Measurements from ENCODE around the gene SPO11.

Gene SPO11, protein sequence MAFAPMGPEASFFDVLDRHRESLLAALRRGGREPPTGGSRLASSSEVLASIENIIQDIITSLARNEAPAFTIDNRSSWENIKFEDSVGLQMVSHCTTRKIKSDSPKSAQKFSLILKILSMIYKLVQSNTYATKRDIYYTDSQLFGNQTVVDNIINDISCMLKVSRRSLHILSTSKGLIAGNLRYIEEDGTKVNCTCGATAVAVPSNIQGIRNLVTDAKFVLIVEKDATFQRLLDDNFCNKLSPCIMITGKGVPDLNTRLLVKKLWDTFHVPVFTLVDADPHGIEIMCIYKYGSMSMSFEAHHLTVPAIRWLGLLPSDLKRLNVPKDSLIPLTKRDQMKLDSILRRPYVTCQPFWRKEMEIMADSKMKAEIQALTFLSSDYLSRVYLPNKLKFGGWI

DNA sequence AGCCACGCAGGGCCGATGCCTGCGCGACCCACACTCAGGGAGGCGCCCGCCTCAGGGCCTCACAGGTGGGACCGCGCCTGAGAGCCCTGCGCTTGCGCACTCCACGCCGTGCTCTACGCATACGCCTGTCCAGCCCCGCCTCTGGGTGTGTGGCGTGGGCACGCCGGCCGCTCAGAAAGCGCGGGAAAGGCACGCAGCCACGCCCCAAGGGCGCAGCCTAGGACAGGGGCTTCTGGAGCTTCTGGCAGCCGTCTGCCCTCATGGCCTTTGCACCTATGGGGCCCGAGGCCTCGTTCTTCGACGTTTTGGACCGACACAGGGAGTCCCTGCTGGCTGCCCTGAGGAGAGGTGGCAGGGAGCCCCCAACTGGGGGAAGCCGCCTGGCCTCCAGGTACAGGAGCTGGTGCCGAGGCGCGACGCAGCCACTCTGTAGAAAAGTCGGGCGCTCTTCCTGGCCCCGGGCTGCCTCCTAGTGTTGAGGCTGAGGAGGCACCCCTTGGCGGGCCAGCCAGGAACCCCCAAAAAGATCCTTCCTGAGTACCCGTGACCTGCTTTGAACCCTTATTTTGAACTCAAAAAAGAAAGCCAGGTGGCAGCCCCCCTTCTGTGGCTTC is at the start of gene SPO11:
Gene SPO11 (plus strand): TSS at position 196 of the 614 bp plus-strand sequence. CDS start 65 bp downstream, at position 261.
- DNase-seq = no peak

DNA sequence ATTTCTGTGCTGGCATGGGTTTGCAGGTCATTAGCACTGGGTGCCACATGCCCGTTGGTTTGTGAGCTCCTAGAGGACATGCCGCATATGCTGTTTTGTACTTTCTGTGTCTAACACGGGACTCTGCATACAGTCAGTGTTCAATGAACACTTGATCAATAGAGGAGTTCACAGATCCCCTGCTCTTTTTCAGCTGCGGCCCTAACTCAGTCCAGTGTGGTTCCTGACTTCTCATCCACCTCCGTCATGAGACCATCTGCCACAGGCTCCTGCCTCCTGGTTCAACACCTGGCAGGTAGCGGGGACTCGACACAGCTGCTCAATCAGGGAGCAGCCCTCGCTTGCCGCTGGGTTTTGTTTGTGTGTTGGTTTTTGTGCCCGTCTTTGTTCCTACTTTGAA is 49.4 kb upstream of the SPO11 start:
- no peak for DNase-seq

DNA sequence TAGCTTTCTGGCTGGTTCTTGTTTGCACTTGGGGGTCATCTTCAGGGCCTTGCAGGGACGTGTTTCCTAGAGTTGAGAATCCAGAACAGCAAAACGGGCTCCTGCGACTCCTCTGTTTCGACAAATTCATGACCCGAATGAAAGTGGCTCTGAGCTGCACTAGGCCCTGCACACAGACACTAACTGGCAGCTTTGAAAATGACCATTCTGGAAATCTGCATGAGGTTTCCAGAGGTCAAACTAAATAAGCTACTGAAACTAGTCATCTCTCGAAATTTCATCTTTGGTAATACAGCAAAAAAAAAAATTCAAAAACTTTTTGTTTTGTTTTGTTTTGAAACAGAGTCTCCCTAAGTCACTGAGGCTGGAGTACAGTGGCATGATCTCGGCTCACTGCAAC is 47.7 kb upstream of the SPO11 start:
- no peak for DNase-seq

DNA sequence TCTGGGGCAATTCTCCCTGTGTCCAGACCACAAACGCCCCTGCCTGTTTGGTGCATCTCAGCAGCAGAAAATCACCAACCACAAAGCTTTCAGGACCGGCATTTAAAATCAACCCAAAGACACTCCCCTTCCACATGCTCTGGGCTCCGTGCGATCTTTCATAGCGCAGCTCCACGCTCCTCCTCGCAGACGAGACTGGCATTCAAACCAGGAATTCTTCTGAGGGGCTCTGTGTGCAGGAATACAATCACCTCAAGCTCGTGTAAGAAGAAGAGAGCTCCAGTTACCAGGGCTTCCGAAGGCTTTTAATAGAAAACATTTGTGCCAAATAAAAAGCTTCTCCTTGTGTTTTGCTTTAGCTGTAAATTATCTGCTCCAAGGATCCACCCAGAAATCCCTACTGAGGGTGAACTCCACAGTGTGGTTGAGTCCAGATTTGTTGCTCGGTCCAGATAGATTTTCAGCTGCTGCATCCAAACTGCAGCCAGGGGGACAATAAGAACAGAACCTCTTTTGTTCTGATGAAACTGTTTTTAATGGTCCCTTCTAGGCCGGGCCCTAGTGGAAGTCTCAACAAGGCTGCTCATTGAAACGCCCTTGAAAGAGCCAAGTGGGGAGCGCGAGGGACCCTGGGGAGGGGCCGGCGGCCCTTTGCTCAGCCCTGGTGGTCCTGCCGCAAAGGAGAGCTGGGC is 46.8 kb upstream of the SPO11 start:
- no peak for DNase-seq

DNA sequence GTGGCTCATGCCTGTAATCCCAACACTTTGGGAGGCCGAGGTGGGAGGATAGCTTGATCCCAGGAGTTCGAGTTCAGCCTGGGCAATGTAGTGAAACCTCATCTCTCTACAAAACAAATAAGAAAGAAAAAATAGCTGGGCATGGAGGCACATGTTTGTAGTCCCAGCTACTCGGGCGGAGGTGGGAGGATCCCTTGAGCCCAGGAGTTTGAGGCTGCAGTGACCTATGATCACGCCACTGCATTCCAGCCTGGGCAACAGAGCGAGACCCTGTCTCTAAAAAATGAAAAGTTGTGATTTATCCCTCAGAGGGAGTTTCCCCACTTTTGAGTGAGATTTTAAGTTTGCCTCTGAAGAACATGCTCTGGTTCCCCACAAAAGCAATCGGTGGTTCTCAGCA is 45.7 kb upstream of the SPO11 start:
- no peak for DNase-seq

DNA sequence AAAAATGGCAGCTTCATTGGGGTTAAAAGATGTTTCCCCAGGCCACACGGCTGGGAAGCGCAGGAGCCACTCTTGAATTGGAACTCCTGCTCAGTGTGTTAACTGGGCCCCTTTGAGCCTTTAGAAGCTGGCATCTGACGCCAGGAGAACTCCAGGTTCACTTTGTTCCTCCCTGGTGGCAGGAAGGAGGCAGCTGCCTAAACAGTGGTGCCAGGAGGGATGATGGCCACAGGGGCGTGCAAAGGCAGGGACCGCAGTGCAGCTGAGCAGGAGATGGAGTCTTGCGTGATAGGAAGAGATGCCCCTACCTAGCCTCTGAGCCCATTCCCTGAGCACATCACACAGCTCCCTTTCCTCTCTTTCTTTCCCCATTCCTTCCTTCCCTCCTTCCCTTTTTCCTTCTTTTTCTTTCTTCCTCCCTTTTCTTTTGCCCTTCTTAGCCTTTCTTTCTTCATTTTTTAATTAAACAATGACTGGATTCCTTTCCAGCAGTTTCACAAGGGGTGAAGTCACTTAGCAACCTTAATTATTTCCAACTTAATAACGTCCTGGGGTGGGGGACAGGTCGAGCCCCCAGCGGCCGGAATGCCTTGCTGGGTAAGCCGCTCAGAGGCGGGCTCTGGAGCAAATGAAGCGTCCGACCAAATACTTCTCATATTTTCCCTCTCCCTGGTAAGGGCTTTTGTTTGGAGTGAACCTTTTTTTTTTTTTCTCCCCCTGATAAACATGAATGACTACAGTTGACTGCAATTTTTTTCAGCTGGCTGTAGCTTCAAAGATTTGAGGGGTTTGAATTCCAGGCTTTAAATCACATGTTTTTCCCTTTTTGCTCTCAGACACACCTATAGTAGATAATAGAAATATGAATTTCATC is 42.4 kb upstream of the SPO11 start:
- no peak for DNase-seq

DNA sequence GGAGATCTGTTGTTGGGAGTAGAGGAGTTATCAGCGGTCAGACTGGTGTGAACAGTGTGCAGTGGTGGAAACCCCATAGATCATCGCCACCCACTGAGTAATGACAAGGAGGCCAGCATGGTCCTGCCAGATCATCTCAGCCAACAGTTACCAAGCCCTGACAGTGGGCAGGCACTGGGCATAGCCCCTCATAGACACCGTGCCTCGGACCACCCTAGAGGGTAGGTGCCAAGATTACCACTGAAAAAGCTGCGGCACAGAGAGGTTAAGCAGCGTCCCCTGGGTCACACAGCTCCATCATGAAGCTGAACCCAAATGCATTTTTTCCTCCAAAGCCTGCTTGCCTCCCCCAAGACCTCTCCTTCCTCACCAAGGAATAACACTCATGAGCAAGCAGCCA is 41.7 kb upstream of the SPO11 start:
- DNase-seq = no peak

DNA sequence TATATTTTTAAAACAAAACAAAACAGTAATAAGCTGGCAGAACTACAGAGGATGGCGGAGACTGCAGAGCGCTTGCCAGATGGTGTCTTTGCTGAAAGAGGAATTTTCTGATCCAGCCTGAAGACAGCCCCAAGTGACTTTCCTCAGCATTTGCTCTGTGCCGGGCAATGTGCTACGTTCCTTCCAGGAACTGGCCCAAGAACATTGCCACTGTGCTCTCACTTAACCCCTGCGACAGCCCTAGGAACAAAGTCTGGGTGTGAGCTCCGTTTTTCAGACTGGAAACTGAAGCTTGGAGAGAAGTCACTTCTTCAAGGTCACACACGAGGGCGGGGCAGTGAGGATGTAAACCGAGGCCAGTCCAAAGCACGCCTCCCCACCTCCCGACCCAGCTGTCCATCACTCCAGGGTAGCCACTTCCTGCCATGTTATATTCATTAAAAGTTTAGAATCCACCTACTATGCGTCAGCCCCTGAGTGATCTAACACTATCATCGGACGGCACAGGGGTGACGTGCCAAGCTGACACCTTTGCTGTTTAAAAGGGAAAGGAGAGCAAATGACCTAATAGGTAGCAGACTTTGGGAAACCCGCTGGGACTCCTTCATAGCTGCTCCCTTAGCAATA is 40.8 kb upstream of the SPO11 start:
- no peak for DNase-seq

DNA sequence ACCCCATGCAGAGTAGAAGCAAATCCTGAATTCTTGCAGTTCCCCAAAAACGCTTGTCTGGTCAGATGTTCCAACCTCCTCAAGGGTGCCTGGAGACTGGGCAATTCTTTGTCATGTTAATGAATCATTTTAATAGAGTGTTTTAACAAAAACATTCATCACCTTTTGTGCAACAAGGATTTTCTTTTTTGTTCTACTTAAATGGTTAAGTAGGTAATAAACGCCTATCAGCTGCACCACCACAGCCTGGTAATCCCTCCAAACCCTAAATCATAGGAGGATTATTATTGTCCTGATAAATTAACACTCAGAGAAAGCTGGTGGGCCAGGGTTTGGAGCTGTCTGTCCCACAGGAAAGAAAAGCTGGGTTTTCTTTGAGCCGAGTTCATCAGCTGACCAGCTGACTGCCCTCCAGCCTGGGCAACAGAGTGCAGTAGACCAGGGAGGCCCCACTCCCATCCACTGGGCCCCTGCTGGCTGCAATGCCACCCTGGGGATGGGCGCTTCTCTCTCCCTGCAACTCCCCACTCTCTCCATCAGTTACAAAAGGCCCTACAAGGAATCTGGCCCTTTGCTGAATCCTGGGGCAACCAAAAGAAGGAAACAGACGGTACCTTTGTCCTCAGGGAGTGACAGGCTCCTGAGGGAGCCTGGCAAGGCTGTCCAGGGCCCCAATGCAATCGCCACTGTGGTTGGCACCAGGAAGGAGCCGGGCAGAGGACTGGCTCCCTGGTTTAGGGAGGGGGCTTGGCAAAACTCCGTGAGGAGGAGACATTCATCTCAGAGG is 40.0 kb upstream of the SPO11 start:
- no peak for DNase-seq

DNA sequence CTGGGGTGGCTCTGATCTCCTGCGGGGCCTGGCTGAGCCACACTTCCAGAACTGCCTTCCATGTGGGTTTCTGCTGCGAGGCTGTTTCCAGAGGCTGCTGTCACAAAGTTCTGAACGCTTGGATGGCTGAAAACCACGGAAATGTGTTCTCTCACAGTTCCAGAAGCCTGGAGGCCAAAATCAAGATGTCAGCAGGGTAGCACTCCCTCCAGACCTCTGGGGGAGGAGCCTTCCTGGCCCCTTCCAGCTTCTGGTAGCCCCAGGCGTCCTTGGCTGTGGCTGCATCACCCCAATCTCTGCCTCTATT is 39.5 kb upstream of the SPO11 start:
- no peak for DNase-seq

DNA sequence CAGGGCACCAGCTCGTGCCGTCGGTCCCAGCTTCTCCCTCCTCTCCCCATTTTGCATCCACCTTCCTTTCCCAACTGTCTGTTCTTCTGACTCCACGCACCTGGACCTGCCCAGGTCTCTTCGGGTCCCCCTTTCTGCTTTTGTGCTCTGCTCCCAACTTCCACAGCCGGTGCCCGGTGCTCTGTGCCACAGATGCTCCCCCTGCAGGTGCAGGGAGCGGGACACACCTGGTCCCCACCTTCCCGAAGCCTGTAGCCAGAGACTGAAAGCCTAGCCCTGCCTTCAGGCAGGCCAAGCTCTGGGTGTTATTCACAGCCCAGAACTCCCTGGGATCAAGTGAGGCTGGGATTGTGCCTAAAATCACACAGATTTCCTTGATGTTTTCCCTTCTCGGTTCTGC is 38.6 kb upstream of the SPO11 start:
- DNase-seq = no peak

DNA sequence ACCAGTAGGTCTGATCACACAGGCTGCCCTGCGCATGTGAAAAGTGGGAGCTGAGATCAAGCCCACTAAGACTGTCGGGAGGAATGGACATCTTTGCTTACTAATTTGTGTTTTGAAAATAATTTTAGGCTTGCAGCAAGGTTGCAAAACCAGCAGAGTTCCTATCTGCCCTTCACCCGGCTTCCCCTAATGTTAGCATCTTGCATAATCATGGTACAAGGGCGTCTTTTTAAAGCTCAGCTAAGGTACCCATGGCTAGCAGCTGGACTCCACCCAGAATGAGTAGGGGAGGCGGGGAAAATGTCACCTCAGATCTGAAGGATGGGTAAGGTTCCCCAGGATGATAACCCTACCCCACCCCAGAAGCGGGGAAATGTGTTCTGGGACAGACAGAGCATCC is 37.9 kb upstream of the SPO11 start:
- DNase-seq = no peak

DNA sequence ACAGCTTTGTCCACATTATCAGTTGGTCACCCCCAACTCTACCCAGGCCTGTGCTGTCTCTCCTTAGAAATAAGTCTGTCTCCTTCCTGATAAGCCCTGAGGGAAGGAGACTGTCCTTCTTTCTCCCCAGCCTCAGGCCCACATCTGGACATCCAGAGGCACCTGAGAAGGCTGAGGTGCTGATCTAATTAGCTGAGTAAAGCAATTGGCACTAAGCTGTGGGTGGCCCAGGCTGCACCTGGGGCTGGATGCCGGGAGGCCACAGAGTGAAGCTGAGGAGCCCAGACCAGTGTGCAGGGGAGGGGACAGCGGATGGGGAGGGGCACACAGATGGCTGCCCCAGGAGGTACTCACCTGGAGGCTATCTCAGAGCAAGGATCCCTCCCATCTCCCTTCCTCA is 37.0 kb upstream of the SPO11 start:
- DNase-seq = no peak

DNA sequence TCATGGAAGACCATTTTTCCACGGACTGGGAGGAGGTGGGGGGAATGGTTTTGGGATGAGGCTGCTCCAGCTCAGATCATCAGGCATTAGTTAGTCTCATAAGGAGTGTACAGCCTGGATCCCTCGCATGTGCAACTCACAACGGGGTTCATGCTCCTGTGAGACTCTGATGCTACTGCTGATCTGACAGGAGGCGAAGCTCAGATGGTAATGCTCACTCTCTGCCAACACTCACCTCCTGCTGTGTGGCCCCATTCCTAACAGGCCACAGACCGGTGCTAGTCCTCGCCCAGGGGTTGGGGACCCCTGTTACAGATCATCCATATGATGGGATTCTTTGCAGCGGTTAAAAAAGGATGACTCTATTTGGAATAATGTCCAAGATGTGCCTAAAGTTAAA is 35.6 kb upstream of the SPO11 start:
- no peak for DNase-seq

DNA sequence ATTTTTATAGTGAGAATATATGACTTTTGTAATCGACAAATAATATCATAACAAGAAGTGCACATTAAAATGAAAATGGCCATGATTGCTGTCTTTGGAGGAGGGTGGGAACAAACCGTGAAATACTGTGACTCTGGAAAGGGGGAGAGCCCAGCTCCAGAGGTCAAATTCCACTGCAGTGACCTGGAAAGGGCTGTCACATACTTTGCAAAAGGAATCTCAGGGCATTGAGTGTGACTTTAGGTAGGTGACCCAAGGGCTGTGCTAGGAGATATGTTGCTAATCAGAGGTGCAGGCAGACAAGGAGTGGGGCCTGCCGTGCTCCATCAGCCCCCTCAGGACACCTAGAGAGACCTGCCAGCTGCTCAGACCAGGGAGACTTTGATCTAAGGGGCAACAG is 35.1 kb upstream of the SPO11 start:
- DNase-seq = no peak

DNA sequence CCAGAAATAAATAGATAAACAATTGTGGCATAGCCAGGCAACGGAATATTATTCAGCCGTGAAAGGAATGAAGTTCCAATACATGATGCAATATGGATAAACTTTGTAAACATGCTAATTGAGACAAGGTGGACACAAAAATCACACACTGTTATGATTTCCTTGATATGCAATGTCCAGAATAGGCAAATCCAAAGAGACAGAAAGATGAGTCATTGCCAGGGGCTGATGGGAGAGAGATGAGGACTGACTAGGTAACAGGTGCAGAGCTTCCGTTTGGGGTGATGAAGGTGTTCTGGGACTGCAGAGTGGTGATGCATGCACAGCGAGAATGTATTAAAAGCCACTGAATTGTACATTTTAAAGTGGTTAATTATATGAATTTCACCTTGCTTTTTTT is 31.1 kb upstream of the SPO11 start:
- DNase-seq = no peak

DNA sequence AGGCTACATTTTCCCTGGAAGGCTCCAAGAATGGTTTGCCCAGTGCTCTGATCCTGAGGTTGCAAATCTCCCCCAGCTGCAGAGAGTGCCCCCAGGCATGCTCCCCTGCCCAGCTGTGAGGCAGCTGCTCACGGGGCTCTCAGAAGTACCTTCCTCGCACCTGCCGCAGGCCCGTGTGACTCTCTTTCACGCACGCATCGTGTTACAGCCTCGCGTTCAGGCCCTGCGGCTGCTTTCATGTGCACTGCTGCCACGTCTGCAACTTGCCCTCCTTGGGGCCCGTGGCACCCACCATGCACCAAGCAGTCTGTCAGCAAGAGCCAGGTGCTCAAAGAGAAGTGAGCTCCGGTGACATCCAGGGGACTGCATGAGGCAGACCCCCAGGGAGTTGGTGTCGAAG is 28.6 kb upstream of the SPO11 start:
- no peak for DNase-seq

DNA sequence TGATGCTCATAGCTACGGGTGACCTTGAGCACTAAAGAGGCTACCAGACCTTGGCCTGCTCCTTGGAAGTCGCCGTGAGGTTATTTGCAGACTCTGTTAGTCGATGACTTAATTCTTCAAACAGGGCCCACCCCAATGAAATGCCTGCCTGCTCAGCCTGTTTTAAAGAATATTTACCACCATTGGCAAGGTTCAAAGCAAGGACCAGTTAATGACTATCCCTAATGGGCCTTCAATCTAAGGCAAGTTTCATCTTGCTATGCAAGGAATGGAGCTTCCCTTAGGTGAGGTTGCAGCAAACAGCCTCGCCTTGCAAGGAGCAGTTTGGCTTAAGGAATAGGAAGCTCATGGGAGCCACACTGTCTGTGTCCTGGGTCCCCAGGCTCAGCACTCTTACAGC is 22.9 kb upstream of the SPO11 start:
- DNase-seq = no peak

DNA sequence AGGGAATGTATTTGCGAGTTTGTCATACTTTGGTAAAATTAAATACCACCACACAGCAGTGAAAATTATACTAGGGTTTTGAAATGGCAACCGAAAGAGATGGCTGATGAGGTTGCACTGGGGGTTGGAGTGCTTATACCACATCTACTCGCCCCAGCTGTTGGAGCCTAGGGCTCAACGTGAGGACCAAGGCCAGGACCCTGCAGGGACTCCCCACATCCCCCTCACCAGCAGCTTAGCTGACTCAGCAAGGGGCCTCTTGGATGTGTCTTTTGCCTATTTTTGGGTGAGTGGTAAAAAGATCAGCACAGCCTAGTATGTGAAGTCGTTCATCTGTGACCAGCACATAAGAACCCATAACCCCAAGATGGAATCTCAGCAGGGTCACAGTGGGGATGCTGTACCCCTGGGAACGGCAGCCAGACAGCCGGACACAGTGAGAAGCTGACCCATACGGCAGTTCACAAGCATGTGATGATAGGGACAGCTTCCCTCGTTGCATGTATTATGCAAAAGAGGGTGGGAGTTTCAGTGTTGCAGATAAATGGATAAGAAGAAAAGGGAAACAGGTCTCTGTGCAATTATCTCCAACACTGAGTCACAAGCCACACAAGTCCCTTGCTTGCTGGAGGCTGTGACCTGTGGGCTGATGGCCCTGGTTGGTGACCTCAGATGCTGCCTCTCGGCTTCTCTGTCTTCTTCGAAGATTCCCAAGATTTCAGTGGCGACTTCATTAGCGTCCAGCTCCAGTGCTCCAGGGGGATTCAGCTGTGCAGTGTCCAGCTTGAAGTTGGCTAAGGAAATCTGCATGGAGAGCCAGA is 20.9 kb upstream of the SPO11 start:
- DNase-seq = no peak

DNA sequence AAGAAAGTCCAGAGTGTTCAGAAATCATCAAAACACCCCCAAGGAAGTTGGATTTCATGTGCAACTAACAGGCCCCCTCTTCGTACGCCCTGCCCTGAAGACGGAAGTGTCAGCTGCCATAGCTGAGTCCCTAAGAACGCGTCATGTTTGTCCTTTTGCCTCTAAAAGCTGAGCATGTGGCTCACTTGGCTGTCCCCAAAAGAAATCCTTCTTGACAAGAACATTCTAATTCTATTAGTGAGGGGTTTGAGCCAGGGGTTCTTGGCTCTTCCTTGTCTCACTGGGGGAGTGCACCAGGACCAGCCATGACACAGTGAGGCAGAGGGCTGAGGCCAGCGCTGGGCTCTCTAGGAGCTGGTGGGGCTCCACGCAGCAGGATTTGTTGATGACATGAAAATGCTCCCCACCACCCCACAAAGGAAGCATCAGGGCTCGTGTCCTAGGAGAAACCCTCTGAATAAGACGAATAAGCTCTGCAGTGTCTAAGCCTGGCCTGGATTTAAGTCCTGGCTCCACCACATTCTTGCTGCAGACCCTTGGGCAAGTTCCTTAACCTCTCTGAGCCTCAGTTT is 20.0 kb upstream of the SPO11 start:
- DNase-seq = no peak

All from CD4-positive, alpha-beta T cell treated with Interleukin-1 beta for 1 hour (primary cell).